Measurements from ENCODE around the gene UNC13A. TPM values are rescaled to one million over a fixed set of nuclear protein-coding genes. Genes with fewer than 3 reads are reported as not detected.

Gene UNC13A
- 0.04 and 0.55 TPM in 2 replicates for total RNA-seq

GRCh38 chr19:17687857-17688784, at the start of gene UNC13A:
Gene UNC13A (minus strand): TSS chr19:17688354. CDS start chr19:17688199, 155 bp downstream.

GRCh38 chr19:17718947-17719711, 31.0 kb upstream of the UNC13A start, which contains the start of gene MAP1S:
Gene MAP1S (plus strand): TSS chr19:17719480. CDS start chr19:17719503, 23 bp downstream.

GRCh38 chr19:17555480-17555928, 132.7 kb downstream of the UNC13A start, which contains the start of gene COLGALT1:
Gene COLGALT1 (plus strand): TSS chr19:17555649. CDS start chr19:17555714, 65 bp downstream.

Other genes starting within 250 kb of the UNC13A start
- gene TMEM221, start 239.7 kb downstream of the UNC13A start, total RNA-seq: not detected in 2 replicates
- gene NXNL1, start 227.4 kb downstream of the UNC13A start, total RNA-seq: not detected in 2 replicates
- 8.1 and 21.4 TPM in 2 replicates for gene SLC27A1, start 217.8 kb downstream of the UNC13A start, total RNA-seq
- gene PGLS, start 176.7 kb downstream of the UNC13A start, total RNA-seq: 90.5 and 110 TPM in 2 replicates
- 92.9 and 107 TPM in 2 replicates for gene COLGALT1, start 132.7 kb downstream of the UNC13A start, total RNA-seq
- gene MAP1S, start 31.1 kb upstream of the UNC13A start, total RNA-seq: 22.2 and 25.0 TPM in 2 replicates
- gene FCHO1, start 63.1 kb upstream of the UNC13A start, total RNA-seq: 1.4 and 3.7 TPM in 2 replicates
- gene B3GNT3, start 106.8 kb upstream of the UNC13A start, total RNA-seq: 8.0 and 13.7 TPM in 2 replicates
- gene INSL3, start 133.2 kb upstream of the UNC13A start, total RNA-seq: not detected in 2 replicates
- 0.42 and 1.6 TPM in 2 replicates for gene JAK3, start 159.6 kb upstream of the UNC13A start, total RNA-seq
- gene RPL18A, start 171.6 kb upstream of the UNC13A start, total RNA-seq: 1,779 and 2,048 TPM in 2 replicates
- gene SLC5A5, start 183.6 kb upstream of the UNC13A start, total RNA-seq: not detected in 2 replicates
- 62.5 and 103 TPM in 2 replicates for gene CCDC124, start 244.7 kb upstream of the UNC13A start, total RNA-seq

All from hair follicular keratinocyte (primary cell).